ENCODE data around the gene KCNK10.
"Not testable (repeated sequence)": the region's sequence is repeated elsewhere in the genome, so short reads cannot be mapped to it uniquely, and the experiment has no call there.

KCNK10 gene

DNA sequence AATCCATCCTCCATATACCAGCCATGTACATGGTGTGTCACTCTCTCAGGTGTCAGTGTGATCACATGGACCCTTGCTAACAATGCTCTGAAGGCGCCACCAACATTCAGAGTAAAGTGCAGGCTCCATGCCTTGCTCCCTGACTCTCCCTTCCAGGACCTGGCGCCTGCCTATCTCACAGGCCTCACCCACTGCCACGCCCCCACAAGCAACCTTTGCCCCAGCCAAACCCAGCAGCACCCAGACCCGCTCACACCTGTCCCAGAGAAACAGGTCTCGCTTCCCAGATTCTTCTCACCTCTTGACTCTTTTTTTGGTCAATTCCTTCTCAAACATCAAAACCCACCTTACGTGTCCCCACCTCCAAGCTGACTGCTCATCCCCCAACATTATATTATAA is 52.3 kb downstream of the KCNK10 start:
- DNase-seq (ENCODE audit: low spot score), result no peak

- no peak for DNase-seq (ENCODE audit: low spot score)
Observed at GRCh38 chr14:88269806-88270420, 53.2 kb downstream of the KCNK10 start.

DNA sequence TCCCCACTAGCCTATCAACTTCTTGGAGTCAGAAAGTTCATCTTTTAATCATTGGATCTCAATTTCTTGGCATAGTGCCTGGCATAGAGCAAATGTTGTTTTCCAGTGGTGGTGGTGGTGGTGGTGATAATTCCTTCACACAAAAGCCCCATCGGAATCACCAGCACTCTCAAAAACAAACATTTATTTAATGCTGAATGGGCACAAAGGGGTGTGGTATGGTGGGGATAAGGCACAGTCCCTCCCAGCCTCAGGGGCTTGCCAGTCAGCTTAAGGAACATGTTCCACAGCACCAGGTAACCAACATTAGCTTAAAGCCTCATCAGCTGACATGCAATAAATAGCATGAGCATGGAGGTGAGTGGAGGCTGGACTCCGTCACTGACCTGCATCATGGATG is 56.6 kb downstream of the KCNK10 start:
- no peak for DNase-seq (ENCODE audit: low spot score)

GRCh38 chr14:88264116-88264515 is 59.0 kb downstream of the KCNK10 start:
- no peak for DNase-seq (ENCODE audit: low spot score)

- not testable (repeated sequence) for DNase-seq (ENCODE audit: low spot score)
Observed at GRCh38 chr14:88261302-88261701, 61.8 kb downstream of the KCNK10 start.

DNA sequence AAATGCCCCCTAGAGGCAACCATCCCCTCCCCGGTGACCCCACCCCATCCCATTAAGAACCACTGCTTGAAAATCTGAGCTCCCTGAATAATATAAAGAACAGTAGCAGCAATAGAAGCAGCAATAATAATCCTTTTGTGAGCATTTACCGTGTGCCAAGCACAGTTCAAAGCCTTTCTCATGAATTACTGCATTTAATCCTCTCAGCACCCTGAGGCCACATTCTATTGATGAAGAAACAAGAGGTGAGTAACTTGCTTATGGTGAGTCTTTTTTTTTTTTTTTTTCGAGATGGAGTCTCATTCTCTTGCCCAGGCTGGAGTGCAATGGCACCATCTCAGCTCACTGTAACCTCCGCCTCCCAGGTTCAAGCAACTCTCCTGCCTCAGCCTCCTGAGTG is 65.0 kb downstream of the KCNK10 start:
- no peak for DNase-seq (ENCODE audit: low spot score)

GRCh38 chr14:88256997-88257950 is 65.8 kb downstream of the KCNK10 start:
- no peak for DNase-seq (ENCODE audit: low spot score)

DNA sequence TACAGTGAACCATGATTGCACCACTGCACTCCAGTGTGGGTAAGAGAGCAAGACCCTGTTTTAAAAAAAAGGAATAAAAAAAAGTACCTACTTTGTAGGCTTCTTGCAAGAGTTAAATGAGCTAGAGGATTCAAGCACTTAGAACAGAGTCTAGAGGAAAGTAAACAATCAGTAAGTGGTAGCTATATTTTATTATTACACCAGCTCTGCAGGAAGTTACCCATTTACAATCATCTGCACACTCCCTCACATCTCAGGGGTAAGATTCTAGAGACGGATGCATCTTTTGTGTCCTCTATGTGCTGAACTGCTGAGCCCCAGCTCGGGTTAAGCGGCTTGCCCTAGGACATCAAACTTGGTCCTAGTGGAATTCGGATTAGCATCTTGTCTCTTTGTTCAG is 67.3 kb downstream of the KCNK10 start:
- no peak for DNase-seq (ENCODE audit: low spot score)

DNA sequence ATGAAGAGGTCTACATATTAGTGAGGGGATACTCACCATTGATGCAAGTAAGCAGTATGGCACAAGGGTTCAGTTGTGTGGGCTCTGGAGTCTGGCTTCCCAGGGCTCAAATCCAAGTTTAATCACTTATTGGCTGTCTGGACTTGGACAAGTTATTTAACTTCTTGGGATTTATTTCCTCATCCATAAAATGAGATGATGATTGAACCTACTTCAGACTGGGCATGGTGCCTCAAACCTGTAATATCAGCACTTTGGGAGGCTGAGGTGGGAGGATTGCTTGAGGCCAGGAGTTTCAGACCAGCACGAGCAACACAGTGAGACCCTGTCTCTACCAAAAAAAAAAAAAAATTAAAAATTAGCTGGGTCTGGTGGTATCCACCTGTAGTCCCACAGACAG is 67.9 kb downstream of the KCNK10 start:
- no peak for DNase-seq (ENCODE audit: low spot score)

DNA sequence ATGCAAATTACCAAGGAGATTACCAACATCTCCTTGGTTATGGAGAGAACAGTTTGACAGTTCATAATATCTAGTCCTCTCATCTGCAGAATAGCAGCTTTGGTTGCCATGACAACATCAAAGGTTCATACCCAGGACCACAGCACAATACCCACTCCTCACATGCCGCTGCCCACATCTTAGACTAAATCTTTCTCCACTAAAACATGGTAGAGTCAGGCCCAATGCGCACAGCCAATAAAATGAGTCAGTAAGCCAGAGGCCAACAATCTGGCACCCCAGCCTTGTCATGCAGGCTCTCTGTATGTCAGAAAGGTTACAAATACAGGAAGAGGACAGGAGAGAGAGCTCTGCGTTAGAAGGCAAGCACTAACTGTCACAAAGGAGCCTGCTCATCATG is 70.6 kb downstream of the KCNK10 start:
- DNase-seq (ENCODE audit: low spot score), result no peak

- no peak for DNase-seq (ENCODE audit: low spot score)
Observed at GRCh38 chr14:88251650-88252049, 71.4 kb downstream of the KCNK10 start.

GRCh38 chr14:88249266-88249665 is 73.8 kb downstream of the KCNK10 start:
- DNase-seq (ENCODE audit: low spot score), result no peak

DNA sequence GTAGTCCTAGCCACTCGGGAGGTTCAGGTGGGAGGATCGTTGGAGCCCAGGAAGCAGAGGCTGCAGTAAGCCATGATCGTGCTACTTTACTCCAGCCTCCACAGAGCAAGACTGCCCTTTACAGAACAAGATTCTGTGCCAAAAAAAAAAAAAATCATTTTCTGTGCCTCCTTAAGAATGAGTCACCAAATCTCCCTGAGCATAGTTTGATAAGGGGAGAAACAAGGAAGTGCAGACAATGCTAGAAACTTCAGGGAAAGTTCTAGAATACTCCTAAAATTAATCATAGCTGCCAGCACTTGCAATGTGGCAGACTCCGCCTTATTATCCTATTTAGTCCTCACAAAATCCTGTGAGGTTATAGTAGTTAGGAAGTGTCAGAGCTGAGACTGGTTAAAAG is 74.5 kb downstream of the KCNK10 start:
- DNase-seq (ENCODE audit: low spot score), result no peak

DNA sequence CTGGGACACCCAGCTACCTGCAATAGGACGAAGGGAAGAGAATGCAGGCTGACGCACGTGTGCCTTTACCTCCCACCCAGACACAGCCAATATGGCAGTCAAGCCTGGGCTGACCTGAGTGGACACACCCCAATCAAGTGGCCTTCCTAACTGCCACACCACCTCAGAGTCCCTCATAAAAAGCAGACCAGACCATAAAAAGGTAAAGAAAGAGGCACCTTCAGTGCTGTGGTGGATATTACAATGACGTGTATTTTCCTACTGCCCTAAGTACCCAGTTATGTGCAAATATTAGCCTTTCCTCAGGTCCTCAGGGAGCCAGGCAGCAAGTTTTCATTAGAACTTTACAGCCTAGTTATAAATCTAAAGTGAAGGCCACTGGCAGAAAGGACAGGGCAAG is 75.8 kb downstream of the KCNK10 start:
- no peak for DNase-seq (ENCODE audit: low spot score)

GRCh38 chr14:88245321-88245720 is 77.7 kb downstream of the KCNK10 start:
- no peak for DNase-seq (ENCODE audit: low spot score)

DNA sequence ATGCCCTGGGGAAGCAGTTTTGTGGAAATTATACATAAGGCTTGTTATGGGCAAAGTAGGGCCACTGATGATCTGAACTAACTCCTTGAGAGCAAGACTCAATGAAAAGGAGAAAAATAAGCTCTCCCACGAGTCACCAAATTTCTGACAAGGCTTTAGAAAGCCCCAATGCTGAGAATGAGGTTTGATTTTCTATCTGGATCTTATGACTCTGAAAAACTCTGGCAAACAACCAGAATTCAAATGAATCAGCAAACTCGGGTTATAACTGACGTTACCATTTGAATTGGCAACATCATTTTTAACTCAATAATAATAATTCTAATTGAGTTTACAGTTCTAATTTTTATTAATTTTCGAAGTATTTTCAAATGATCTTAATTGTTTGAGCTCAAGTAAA is 79.1 kb downstream of the KCNK10 start:
- no peak for DNase-seq (ENCODE audit: low spot score)

GRCh38 chr14:88242446-88242845 is 80.6 kb downstream of the KCNK10 start:
- no peak for DNase-seq (ENCODE audit: low spot score)

DNA sequence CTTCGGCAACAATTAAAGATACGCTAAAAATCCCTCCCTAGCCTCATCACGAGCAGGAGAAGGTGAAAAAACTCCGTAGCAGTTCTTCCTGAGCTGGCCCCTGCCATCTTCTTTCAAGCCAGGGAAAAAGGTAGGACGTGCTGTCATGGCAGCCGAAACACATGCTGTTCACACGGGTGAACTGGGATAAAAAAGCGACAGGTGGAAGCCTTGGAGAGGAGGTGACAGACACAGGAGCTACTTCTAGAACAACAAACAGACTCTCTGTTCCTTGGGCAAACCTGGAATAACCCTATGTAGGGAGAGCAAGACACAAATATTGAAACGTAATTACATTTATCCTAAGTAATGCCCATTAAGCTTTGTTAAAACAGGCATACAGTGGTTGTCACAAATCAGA is 81.3 kb downstream of the KCNK10 start:
- no peak for DNase-seq (ENCODE audit: low spot score)

- no peak for DNase-seq (ENCODE audit: low spot score)
Observed at GRCh38 chr14:88234442-88234841, 88.6 kb downstream of the KCNK10 start.

DNA sequence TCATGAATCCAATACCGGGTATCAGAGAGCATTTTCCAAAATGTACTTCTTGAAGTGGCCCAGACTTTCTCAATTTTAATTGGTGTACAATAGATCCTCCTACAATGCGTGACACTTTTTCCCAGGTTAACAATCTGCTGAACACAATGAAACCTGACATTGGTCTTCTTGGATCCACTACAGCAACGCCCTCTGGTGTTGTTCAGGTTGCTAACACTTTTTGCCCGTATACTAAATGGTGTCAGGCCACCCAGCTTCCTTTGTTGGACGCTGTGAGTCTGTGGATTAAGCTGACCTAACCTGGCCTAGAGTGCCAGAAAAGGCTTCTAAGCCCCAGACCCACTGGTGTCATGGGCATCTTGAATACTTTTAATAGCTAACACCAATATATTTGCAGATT is 89.2 kb downstream of the KCNK10 start:
- no peak for DNase-seq (ENCODE audit: low spot score)

DNA sequence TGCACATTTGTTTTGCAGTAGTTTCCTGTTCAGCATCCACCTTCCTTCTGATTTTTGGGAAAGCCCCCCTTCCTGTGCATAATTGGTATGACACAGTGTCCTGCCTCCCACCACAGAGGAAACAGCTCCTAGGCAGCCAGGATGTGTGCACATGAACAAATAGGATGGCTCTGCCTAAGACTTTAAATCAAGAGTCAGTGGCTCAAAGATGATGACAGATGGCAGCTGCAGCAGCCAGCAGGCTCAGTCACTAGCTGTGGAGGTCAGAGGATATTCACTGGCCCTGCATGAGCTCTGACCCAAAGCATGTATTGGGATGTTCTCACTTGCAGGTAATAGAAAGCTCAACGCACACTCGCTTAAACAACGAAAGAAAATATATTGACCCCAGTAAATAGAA is 90.3 kb downstream of the KCNK10 start:
- no peak for DNase-seq (ENCODE audit: low spot score)

DNA sequence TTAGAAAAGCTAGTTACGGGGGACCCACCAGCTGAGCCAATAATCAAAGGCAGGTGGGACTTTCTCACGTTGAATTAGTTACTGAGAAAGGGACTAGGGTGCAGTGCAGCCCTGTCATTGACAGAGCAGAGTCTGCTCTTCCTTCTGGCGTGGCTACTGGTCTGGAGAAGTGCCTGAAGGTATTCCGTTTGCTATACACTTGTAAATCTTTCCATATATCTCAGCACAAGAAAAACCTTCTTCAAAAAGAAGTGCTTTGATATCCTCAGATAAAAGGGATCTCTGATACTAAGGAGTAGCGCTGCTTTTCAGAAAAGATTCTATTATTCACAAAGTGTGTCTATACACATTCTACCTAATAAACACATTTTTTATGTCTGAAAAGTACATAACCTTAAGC is 91.5 kb downstream of the KCNK10 start:
- no peak for DNase-seq (ENCODE audit: low spot score)

DNA sequence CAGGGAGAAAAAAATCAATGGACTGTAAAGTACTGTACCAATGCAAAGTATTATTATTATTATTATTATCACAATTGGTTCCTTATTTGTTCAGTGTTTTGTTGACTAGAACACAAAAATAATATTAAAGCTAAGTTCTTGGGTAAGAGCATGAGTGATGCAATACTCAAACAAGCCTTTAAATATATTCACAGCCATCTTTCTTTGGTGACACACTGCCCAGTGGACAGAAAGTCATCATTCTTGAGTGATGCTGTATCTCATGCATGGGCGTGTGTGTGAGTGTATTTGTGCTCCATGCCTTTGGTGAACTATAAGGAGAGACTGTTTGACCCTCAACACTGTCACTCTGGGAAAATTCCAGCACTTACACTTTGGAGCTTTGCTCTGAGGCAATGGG is 93.6 kb downstream of the KCNK10 start:
- DNase-seq (ENCODE audit: low spot score), result no peak

Data from germinal center (tissue), 1 donor.